Activated naive CD8-positive, alpha-beta T cell treated with anti-CD3 and anti-CD28 coated beads for 36 hours (primary cell): ENCODE data around the gene SBDS. TPM values are rescaled to one million over a fixed set of nuclear protein-coding genes. Genes with fewer than 3 reads are reported as not detected.

ENCODE experiments used
- DNase-seq: peaks from one replicate; pipeline ENCODE4 v3.0.0; 2021
- H3K27ac Mint-ChIP-seq: one replicate; pipeline ENCODE4 v1.8.0; 2022; ENCODE audit warnings: mild to moderate bottlenecking, moderate library complexity, mixed read lengths
- H3K27me3 Mint-ChIP-seq: one replicate; pipeline ENCODE4 v1.8.0; 2022; ENCODE audit warnings: mild to moderate bottlenecking, mixed read lengths
- H3K36me3 Mint-ChIP-seq: one replicate; pipeline ENCODE4 v1.8.0; 2021; ENCODE audit warnings: mild to moderate bottlenecking, mixed read lengths
- H3K4me1 Mint-ChIP-seq: one replicate; pipeline ENCODE4 v1.8.0; 2021; ENCODE audit warnings: mixed read lengths
- H3K4me3 Mint-ChIP-seq: one replicate; pipeline ENCODE4 v1.8.0; 2022; ENCODE audit warnings: mild to moderate bottlenecking, moderate library complexity, mixed read lengths
- H3K9me3 Mint-ChIP-seq: one replicate; pipeline ENCODE4 v1.8.0; 2022; ENCODE audit warnings: mixed read lengths
- total RNA-seq, 2 experiments: library from RNA; stranded (reverse); gene quantifications; one replicate each; pipeline ENCODE4 v1.2.3, GENCODE V29; 2021

The SBDS gene
- total RNA-seq, 2 experiments from 2014 or later = 77.9 to 87.1 TPM

GRCh38 chr7:66964411-66964810 lies 31.0 kb downstream of the SBDS start:
- Mint-ChIP-seq H3K27ac (no peak overlapping the region), H3K9me3 (no peaks in the 10 kb centered on the region), H3K27me3 (no peaks in the 10 kb centered on the region), H3K36me3 (peaks cover 2% of the 10 kb centered on the region), H3K4me3 (no peak overlapping the region), H3K4me1 (no peaks in the 10 kb centered on the region)
- no peak for DNase-seq

GRCh38 chr7:66961096-66961495 lies 34.3 kb downstream of the SBDS start:
- no peak overlapping the region for H3K4me3 Mint-ChIP-seq
- no peak for DNase-seq
- peaks cover 3% of the 10 kb centered on the region for H3K4me1 Mint-ChIP-seq
- H3K9me3 Mint-ChIP-seq = no peaks in the 10 kb centered on the region
- no peaks in the 10 kb centered on the region for H3K27me3 Mint-ChIP-seq
- no peak overlapping the region for H3K27ac Mint-ChIP-seq
- H3K36me3 Mint-ChIP-seq = peaks cover 6% of the 10 kb centered on the region

DNA sequence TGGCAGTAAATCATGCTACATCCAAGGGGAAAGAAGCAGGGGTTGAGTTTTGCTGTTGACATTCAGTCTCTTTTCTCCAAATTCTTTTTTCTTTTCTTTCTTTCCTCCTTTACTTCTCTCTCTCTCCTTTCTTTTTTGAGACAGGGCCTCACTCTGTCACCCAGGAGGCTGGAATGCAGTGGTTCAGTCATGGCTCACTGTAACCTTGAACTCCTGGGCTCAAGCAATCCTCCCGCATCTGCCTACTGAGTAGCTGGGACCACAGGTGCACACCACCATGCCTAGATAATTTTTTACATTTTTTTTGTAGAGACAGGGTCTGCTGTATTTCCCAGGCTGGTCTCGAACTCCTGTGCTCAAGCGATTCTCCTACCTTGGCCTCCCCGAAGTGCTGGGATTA lies 35.2 kb downstream of the SBDS start:
- Mint-ChIP-seq H3K9me3 (no peaks in the 10 kb centered on the region), H3K27ac (no peak overlapping the region), H3K4me1 (peaks cover 5% of the 10 kb centered on the region), H3K36me3 (peaks cover 6% of the 10 kb centered on the region), H3K27me3 (no peaks in the 10 kb centered on the region), H3K4me3 (no peak overlapping the region)
- DNase-seq = no peak

- H3K4me1 Mint-ChIP-seq = peaks cover 5% of the 10 kb centered on the region
- no peaks in the 10 kb centered on the region for H3K27me3 Mint-ChIP-seq
- H3K9me3 Mint-ChIP-seq = no peaks in the 10 kb centered on the region
- DNase-seq = no peak
- H3K27ac Mint-ChIP-seq = no peak overlapping the region
- no peak overlapping the region for H3K4me3 Mint-ChIP-seq
- peaks cover 4% of the 10 kb centered on the region for H3K36me3 Mint-ChIP-seq
Observed at GRCh38 chr7:66958538-66959350, 36.6 kb downstream of the SBDS start.

GRCh38 chr7:66957595-66958290 lies 37.6 kb downstream of the SBDS start:
- H3K9me3 Mint-ChIP-seq = no peaks in the 10 kb centered on the region
- H3K27ac Mint-ChIP-seq = no peak overlapping the region
- H3K4me1 Mint-ChIP-seq = peaks cover 5% of the 10 kb centered on the region
- H3K4me3 Mint-ChIP-seq = no peak overlapping the region
- H3K27me3 Mint-ChIP-seq = no peaks in the 10 kb centered on the region
- DNase-seq = no peak
- H3K36me3 Mint-ChIP-seq = peaks cover 4% of the 10 kb centered on the region

DNA sequence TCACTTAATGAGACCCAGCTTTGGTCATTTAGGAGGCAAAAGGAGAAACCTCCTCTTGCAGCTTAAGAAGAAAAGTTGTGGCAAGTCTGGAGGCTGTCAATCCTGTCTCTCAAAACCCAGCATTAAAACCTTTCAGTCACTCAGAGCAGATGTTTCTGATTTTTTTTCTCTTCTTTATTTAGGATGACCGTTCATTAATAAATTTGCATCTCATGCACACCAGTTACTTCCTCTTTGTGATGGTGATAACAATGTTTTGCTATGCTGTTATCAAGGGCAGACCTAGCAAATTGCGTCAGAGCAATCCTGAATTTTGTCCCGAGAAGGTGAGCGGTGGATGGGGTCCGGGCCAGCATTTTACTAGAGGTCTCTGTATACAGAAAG lies 42.4 kb downstream of the SBDS start:
- Mint-ChIP-seq H3K27me3 (no peaks in the 10 kb centered on the region), H3K27ac (no peak overlapping the region), H3K4me3 (no peak overlapping the region), H3K4me1 (peaks cover 5% of the 10 kb centered on the region), H3K36me3 (peaks cover 16% of the 10 kb centered on the region), H3K9me3 (no peaks in the 10 kb centered on the region)
- no peak for DNase-seq

DNA sequence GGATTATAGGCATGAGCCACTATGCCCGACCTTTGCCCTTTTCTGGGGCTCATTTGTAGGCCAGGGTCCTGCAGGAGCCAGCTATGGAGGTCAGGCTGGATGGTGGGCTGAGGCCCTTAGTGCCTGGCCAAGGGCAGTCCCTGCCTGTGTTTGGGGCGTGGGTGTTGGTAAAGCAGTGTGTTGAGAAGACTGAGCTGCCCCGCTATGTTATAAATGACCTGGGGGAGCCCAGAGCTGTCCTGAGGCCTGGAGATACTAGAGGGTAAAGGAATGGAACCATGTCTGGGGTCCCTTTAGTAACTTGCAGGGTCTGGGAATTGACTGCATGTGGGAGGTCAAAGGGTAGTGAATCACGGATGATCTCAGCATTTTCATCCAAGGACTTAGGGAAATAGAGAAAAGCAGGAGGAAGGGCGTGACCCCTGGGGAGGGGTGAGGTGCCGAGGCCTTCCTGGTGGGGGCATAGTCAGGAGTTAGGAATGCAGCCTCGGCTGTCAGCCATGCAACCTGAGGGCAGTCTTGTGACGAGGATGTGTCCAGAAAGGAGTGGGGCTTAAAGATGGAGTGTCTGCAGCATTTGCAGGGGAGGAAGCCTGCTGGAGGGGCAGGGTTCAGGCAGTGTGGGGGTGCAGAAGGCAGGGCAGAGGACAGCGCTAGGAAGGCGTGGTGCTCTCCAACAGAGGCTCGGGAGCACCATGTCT lies 42.9 kb downstream of the SBDS start:
- H3K4me3 Mint-ChIP-seq = no peak overlapping the region
- no peaks in the 10 kb centered on the region for H3K27me3 Mint-ChIP-seq
- DNase-seq = no peak
- peaks cover 16% of the 10 kb centered on the region for H3K36me3 Mint-ChIP-seq
- no peak overlapping the region for H3K27ac Mint-ChIP-seq
- H3K9me3 Mint-ChIP-seq = no peaks in the 10 kb centered on the region
- H3K4me1 Mint-ChIP-seq = peaks cover 5% of the 10 kb centered on the region

- peaks cover 14% of the 10 kb centered on the region for H3K36me3 Mint-ChIP-seq
Observed at GRCh38 chr7:66950763-66951162, 44.6 kb downstream of the SBDS start.

DNA sequence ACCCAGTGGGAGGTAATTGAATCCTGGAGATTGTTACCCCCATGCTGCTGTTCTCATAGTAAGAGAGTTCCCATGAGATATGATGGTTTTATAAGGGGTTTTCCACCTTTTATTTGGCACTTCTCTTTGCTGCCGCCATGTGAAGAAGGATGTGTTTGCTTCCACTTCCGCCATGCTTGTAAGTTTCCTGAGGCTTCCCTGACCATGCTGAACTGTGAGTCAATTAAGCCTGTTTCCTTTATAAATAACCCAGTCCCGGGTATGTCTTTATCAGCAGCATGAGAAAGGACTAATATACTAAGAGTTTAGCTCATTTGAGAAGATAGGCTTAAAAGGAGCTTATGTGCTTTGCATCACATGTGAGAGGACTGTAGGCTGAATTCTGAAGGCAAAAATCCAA lies 45.1 kb downstream of the SBDS start:
- Mint-ChIP-seq H3K4me3 (no peak overlapping the region), H3K27ac (no peak overlapping the region), H3K27me3 (no peaks in the 10 kb centered on the region), H3K4me1 (no peaks in the 10 kb centered on the region), H3K9me3 (no peaks in the 10 kb centered on the region), H3K36me3 (peaks cover 16% of the 10 kb centered on the region)
- no peak for DNase-seq

More at GRCh38 chr7:66950763-66951162, 44.6 kb downstream of the SBDS start:
- no peaks in the 10 kb centered on the region for H3K27me3 Mint-ChIP-seq
- DNase-seq = no peak
- no peaks in the 10 kb centered on the region for H3K9me3 Mint-ChIP-seq
- H3K4me3 Mint-ChIP-seq = no peak overlapping the region
- H3K4me1 Mint-ChIP-seq = no peaks in the 10 kb centered on the region
- peak overlapping the region; percentile 7 for H3K27ac Mint-ChIP-seq

- Mint-ChIP-seq H3K27me3 (no peaks in the 10 kb centered on the region), H3K36me3 (peaks cover 19% of the 10 kb centered on the region), H3K27ac (no peak overlapping the region), H3K9me3 (no peaks in the 10 kb centered on the region), H3K4me1 (no peaks in the 10 kb centered on the region), H3K4me3 (no peak overlapping the region)
- no peak for DNase-seq
Observed at GRCh38 chr7:66948480-66949109, 46.8 kb downstream of the SBDS start.

DNA sequence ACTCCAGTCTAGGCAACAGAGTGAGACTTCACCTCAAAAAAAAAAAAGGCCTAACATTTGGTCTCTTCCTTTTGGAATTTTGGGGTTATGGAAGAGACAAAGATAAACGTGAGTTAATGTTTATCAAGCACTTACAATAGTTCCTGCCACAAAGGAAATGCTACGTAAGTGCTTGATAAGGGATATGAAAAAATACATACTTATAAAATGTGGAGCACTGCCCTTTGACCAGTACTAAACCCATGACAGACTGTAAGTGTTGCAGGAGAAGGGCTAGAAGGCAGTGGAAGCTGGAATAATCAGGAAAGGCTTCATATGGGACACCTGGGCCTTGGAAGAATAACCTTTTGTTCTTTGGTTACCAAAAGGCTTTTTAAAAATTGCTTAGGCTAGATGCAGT lies 48.8 kb downstream of the SBDS start:
- H3K27me3 Mint-ChIP-seq = no peaks in the 10 kb centered on the region
- H3K9me3 Mint-ChIP-seq = no peaks in the 10 kb centered on the region
- no peaks in the 10 kb centered on the region for H3K4me1 Mint-ChIP-seq
- no peak overlapping the region for H3K4me3 Mint-ChIP-seq
- DNase-seq = no peak
- no peak overlapping the region for H3K27ac Mint-ChIP-seq
- peaks cover 19% of the 10 kb centered on the region for H3K36me3 Mint-ChIP-seq

- Mint-ChIP-seq H3K9me3 (peaks cover 2% of the 10 kb centered on the region), H3K4me1 (peaks cover 41% of the 10 kb centered on the region), H3K27ac (no peak overlapping the region), H3K4me3 (no peak overlapping the region), H3K27me3 (no peaks in the 10 kb centered on the region), H3K36me3 (peaks cover 33% of the 10 kb centered on the region)
- DNase-seq = no peak
Observed at GRCh38 chr7:66939325-66939724, 56.1 kb downstream of the SBDS start.

GRCh38 chr7:66937940-66938339 lies 57.4 kb downstream of the SBDS start:
- Mint-ChIP-seq H3K4me3 (no peak overlapping the region), H3K9me3 (peaks cover 2% of the 10 kb centered on the region), H3K27me3 (no peaks in the 10 kb centered on the region), H3K36me3 (peaks cover 32% of the 10 kb centered on the region), H3K4me1 (peaks cover 45% of the 10 kb centered on the region), H3K27ac (no peak overlapping the region)
- no peak for DNase-seq
